K562 (cell line): ENCODE measurements around the gene CFAP73. TPM values are rescaled to one million over a fixed set of nuclear protein-coding genes. Genes with fewer than 3 reads are reported as not detected.
A peak's percentile ranks its signal among the peaks of the same experiment; 100 is the strongest.

Experiments
- ATAC-seq: fragments of 200-7000 bp; cut with Tn5 transposase; 3 replicates; pipeline ENCODE4 v1.9.1; 2020; ENCODE audit warnings: moderate library complexity
- BruUV-seq: library from RNA; stranded (reverse); fragments of 400-500 nt; replicated peaks from 2 replicates; lab custom pipeline; 2021; lab: Mats Ljungman, UMichigan
- CTCF ChIA-PET: fragments of 300-600 bp; formaldehyde crosslinking; extraction: SDS; loops from one replicate; lab custom pipeline; 2021; ENCODE audit warnings: low intra/inter-chr PET ratio; lab: Yijun Ruan, JAX
- POLR2A ChIA-PET: fragments of 300-600, 350-650 bp; sonication (Branson Sonifier 250); formaldehyde crosslinking; extraction: SDS; loops from one replicate; lab custom pipeline; 2021; ENCODE audit warnings: antibody characterized with exemption, inconsistent platforms; lab: Yijun Ruan, JAX
- DNase-seq, 4 experiments: peaks; one replicate each; pipeline versions ENCODE4 v3.0.0 to v3.0.0-alpha.2; 2011 to 2018; ENCODE audit warnings: low spot score in 3 of 4, mixed read lengths in 3 of 4; ENCODE audit errors: extremely low read depth in 1 of 4
- FAIRE-seq: peaks from 2 replicates; lab custom pipeline; 2011; peaks lifted over from hg19 to GRCh38; lab: Jason Lieb, UNC
- H2AFZ ChIP-seq: 2 replicates; pipeline ENCODE4 v1.6.0; 2011; ENCODE audit warnings: low read depth, low read length, control low read depth, inconsistent platforms
- H3K27ac ChIP-seq: fragments of 200-600 bp; 3 replicates; pipeline ENCODE4 v1.8.0; 2011; ENCODE audit warnings: low read depth, mild to moderate bottlenecking, control low read depth, inconsistent platforms, low read length, moderate library complexity, mixed read lengths; ENCODE audit errors: extremely low read depth
- H3K27me3 ChIP-seq, 2 experiments: fragments of 300-600 bp in 1 of 2; 2 replicates in 1 of 2; 3 replicates in 1 of 2; pipeline versions ENCODE4 v1.6.0 to v1.8.0; 2011; ENCODE audit warnings: inconsistent platforms in 2 of 2, low read length in 2 of 2, mild to moderate bottlenecking in 1 of 2, mixed read lengths in 1 of 2, moderate library complexity in 1 of 2; ENCODE audit not compliant: control insufficient read depth in 2 of 2, insufficient read depth in 2 of 2
- H3K36me3 ChIP-seq: fragments of 300-600 bp; 3 replicates; pipeline ENCODE4 v1.8.0; 2011; ENCODE audit warnings: mild to moderate bottlenecking, low read length, inconsistent platforms; ENCODE audit not compliant: control insufficient read depth, insufficient read depth
- H3K4me1 ChIP-seq, 2 experiments: fragments of 200-600 bp in 1 of 2; replicated peaks in 1 of 2; 2 replicates in 1 of 2; 3 replicates in 1 of 2; pipeline versions ENCODE4 v1.5.1 to v1.8.0; 2011; ENCODE audit warnings: inconsistent platforms in 2 of 2, low read length in 2 of 2, mild to moderate bottlenecking in 1 of 2, mixed read lengths in 1 of 2, moderate library complexity in 1 of 2; ENCODE audit not compliant: control insufficient read depth in 2 of 2, insufficient read depth in 2 of 2
- H3K4me2 ChIP-seq: 2 replicates; pipeline ENCODE4 v1.6.1; 2011; ENCODE audit warnings: low read length, control low read depth, inconsistent platforms, mixed read lengths; ENCODE audit not compliant: insufficient read depth
- H3K4me3 ChIP-seq: fragments of 200-600 bp; sonication (generic), shearing (Covaris generic); 2 replicates; pipeline ENCODE4 v1.5.1; 2016; ENCODE audit warnings: control low read depth, inconsistent platforms
- H3K79me2 ChIP-seq: fragments of 200-600 bp; 3 replicates; pipeline ENCODE4 v1.8.0; 2011; ENCODE audit warnings: low read length, inconsistent platforms; ENCODE audit not compliant: control insufficient read depth, insufficient read depth
- H3K9ac ChIP-seq, 2 experiments: 2 replicates each; pipeline versions ENCODE4 v1.6.0 to v1.6.1; 2011; ENCODE audit warnings: low read depth in 2 of 2, low read length in 2 of 2, control low read depth in 1 of 2, inconsistent platforms in 1 of 2, mild to moderate bottlenecking in 1 of 2, mixed read lengths in 1 of 2; ENCODE audit not compliant: insufficient read depth in 1 of 2
- H3K9me1 ChIP-seq: one replicate; pipeline ENCODE4 v1.6.0; 2011; ENCODE audit warnings: inconsistent platforms, mild to moderate bottlenecking, low read length, moderate library complexity; ENCODE audit not compliant: control insufficient read depth, insufficient read depth
- H3K9me3 ChIP-seq: replicated peaks from 2 replicates; pipeline ENCODE4 v1.5.1; 2011; ENCODE audit warnings: low read depth, low read length, inconsistent platforms; ENCODE audit not compliant: control insufficient read depth, insufficient read depth
- H4K20me1 ChIP-seq: replicated peaks from 2 replicates; pipeline ENCODE4 v1.6.1; 2011; ENCODE audit warnings: low read length, inconsistent platforms, mixed read lengths; ENCODE audit not compliant: control insufficient read depth, insufficient read depth
- CGGBP1 ChIP-seq: fragments of 250-450 bp; sonication (Bioruptor Pico); IDR thresholded peaks from 2 replicates; pipeline ENCODE4 v1.9.0; 2021; ENCODE audit warnings: mild to moderate bottlenecking
- CHD2 ChIP-seq: IDR thresholded peaks from 2 replicates; pipeline ENCODE4 v1.6.1; 2011; ENCODE audit warnings: low read depth, low read length
- ETV5 ChIP-seq: sonication (generic); formaldehyde crosslinking; IDR thresholded peaks from 2 replicates; pipeline ENCODE4 v1.4.0; 2020; ENCODE audit warnings: low read depth, mild to moderate bottlenecking, missing genetic modification reagents
- FOXP1 ChIP-seq: sonication (generic); formaldehyde crosslinking; IDR thresholded peaks from 2 replicates; pipeline ENCODE4 v1.8.0; 2022; ENCODE audit warnings: mild to moderate bottlenecking, missing genetic modification reagents
- MEF2A ChIP-seq: IDR thresholded peaks from 2 replicates; pipeline ENCODE4 v1.6.1; 2011; ENCODE audit warnings: low read depth, mild to moderate bottlenecking, low read length, moderate library complexity; ENCODE audit not compliant: control insufficient read depth
- MXI1 ChIP-seq: IDR thresholded peaks from 2 replicates; pipeline ENCODE4 v1.6.1; 2011; ENCODE audit warnings: low read depth, mild to moderate bottlenecking, improper control_type of control experiment, low read length
- NONO ChIP-seq, 2 experiments: fragments of 200-400 bp in 1 of 2; fragments of 450-650 bp in 1 of 2; formaldehyde crosslinking in 1 of 2; IDR thresholded peaks; 2 replicates each; pipeline ENCODE4 v1.6.1; 2017; ENCODE audit warnings: low read depth in 2 of 2, mild to moderate bottlenecking in 2 of 2, moderate library complexity in 2 of 2, low read length in 1 of 2
- UBTF ChIP-seq, 2 experiments: IDR thresholded peaks; 2 replicates each; pipeline ENCODE4 v1.6.1; 2012; ENCODE audit warnings: improper control_type of control experiment in 2 of 2, low read depth in 2 of 2, low read length in 2 of 2, borderline replicate concordance in 1 of 2
- ZNF592 ChIP-seq: fragments of 450-650 bp; IDR thresholded peaks from 2 replicates; pipeline ENCODE4 v1.6.1; 2017; ENCODE audit warnings: antibody characterized with exemption, mild to moderate bottlenecking
- WGBS: fragments of 100-300 bp; shearing (Covaris generic); methylation state at CpG from one replicate; pipeline ENCODE4 v1.1.6; 2016; ENCODE audit warnings: low coverage, mixed read lengths; ENCODE audit not compliant: insufficient coverage; ENCODE audit errors: missing lambda C conversion rate; 5-methylcytosine and 5-hydroxymethylcytosine counted together
- in situ Hi-C: fragments of 300-500 bp; cut with MboI; formaldehyde crosslinking; loops from 4 replicates; pipeline ENCODE4 v1.15.0; 2018; ENCODE audit warnings: inconsistent platforms, mixed read lengths
- intact Hi-C: fragments of 100-400 bp; cut with micrococcal nuclease; formaldehyde crosslinking; loops from 2 replicates; pipeline ENCODE4 v1.14.2; 2022
- polyA plus RNA-seq, 8 experiments: library from polyadenylated mRNA; depleted of rRNA in 4 of 8; stranded (reverse) in 5 of 8; unstranded in 3 of 8; fragments of >200 nt; fragmentation: Nextera tagmentation in 2 of 8; fragmentation: Illumina TruSeq in 1 of 8; extraction: Ambion mirVana in 2 of 8; extraction: Trizol in 1 of 8; gene quantifications; 2 replicates each; pipeline versions ENCODE4 v1.2.1 to v1.2.3, GENCODE V29; 2011 to 2014; ENCODE audit warnings: inconsistent platforms in 1 of 8, missing spikeins in 1 of 8
- total RNA-seq, 7 experiments: library from RNA; depleted of rRNA in 6 of 7; stranded (reverse); fragments of >200 nt in 6 of 7; fragmentation: Illumina TruSeq in 2 of 7; extraction: Trizol in 2 of 7; gene quantifications; 2 replicates each; pipeline versions ENCODE4 v1.2.1 to v1.2.3, GENCODE V29; 2011 to 2021; ENCODE audit warnings: low replicate concordance in 1 of 7
- TF ChIP-seq, protein P1 (sequence below), 2 experiments: IDR thresholded peaks; 2 replicates each; pipeline ENCODE4 v1.6.1; 2011; ENCODE audit warnings: borderline replicate concordance in 1 of 2, control low read depth in 1 of 2, low read depth in 1 of 2, low read length in 1 of 2, mild to moderate bottlenecking in 1 of 2, mixed read lengths in 1 of 2, moderate library complexity in 1 of 2; ENCODE audit not compliant: insufficient read depth in 1 of 2, insufficient read length in 1 of 2, poor library complexity in 1 of 2, severe bottlenecking in 1 of 2; ENCODE audit errors: extremely low read depth in 1 of 2
- TF ChIP-seq, protein P2 (sequence below): sonication (generic); formaldehyde crosslinking; IDR thresholded peaks from 2 replicates; pipeline ENCODE4 v1.9.0; 2022; ENCODE audit warnings: mild to moderate bottlenecking, missing genetic modification reagents

The CFAP73 gene
- total and polyA plus RNA-seq, 9 of the 15 experiments (the other 6 are each of a cell fraction or from before 2014, with no cell fraction given): not detected

DNA sequence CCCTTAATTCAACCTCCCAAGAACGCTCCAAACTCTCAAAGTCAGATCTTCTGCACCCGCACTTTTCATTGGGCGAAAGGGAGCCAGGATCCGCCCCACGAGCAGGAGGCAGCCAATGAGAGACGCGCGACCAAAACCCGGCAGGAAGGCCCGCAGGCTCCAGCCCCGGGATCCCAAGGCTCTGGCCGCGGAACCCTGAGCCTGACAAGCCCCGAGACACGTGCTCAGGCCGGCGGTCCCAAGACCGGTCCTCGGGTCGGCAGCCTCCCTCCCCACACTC is 35.3 kb downstream of the CFAP73 start:
- Histone ChIP-seq H3K79me2 (peaks cover 80% of the 10 kb centered on the region), H3K27ac (peak overlapping the region; percentile 97), H3K4me1 (peaks cover 26 to 40% of the 10 kb centered on the region in 2 experiments; a peak in 4 of 5 replicates), H3K4me3 (peak overlapping the region; percentile 91), H3K9me3 (no peaks in the 10 kb centered on the region), H3K9me1 (no peaks in the 10 kb centered on the region), H3K4me2 (peak overlapping the region; percentile 84), H3K36me3 (peaks cover 63% of the 10 kb centered on the region), H3K27me3 (no peaks in the 10 kb centered on the region), H3K9ac (peak overlapping the region; percentile 96 to 100), H4K20me1 (peaks cover 7% of the 10 kb centered on the region), H2AFZ (peak overlapping the region; percentile 97)
- in situ Hi-C loops: loop anchor here (25.0 kb wide), 1 partner anchor 227 kb away; the partner anchor contains the start of genes SDS and SDSL
- ChIA-PET CTCF (no interaction called here), POLR2A (interaction anchor here (0.6 to 1.5 kb wide), 5 partner anchors 47 to 930 kb away, joined by 3 to 4 read pairs (median 3); no protein-coding TSS in a partner anchor)
- ATAC-seq (peak; percentile 94), FAIRE-seq (peak; percentile 96), DNase-seq (peak; percentile 92 to 97 (median 94))
- intact Hi-C loops: no loop called here
- no TSS peak for BruUV-seq
- 0% methylated on average over 12 of the region's 20 CpGs for WGBS
- TF ChIP-seq ETV5: 0 out of 2 replicates have a peak, but pooled peaks have one; percentile 35
- TF ChIP-seq CHD2: peak; percentile 76
- peak in 1 of 2 experiments; percentile 42; a peak in 1 of 4 replicates for TF ChIP-seq UBTF (IDR thresholded peaks at IDR 0.05; ENCODE audit: borderline replicate concordance in 1 of 2, low read depth in 2 of 2, low read length in 2 of 2)
- TF ChIP-seq, protein P1, sequence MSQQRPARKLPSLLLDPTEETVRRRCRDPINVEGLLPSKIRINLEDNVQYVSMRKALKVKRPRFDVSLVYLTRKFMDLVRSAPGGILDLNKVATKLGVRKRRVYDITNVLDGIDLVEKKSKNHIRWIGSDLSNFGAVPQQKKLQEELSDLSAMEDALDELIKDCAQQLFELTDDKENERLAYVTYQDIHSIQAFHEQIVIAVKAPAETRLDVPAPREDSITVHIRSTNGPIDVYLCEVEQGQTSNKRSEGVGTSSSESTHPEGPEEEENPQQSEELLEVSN (IDR thresholded peaks at IDR 0.05; ENCODE audit: borderline replicate concordance in 1 of 2, extremely low read depth in 1 of 2, insufficient read depth in 1 of 2, insufficient read length in 1 of 2, low read depth in 1 of 2, low read length in 1 of 2, poor library complexity in 1 of 2, severe bottlenecking in 1 of 2): peak in 1 of 2 experiments; percentile 42
- no peak for TF ChIP-seq MEF2A
- no peak for TF ChIP-seq FOXP1 (CRISPR knock-in tag)
- TF ChIP-seq, protein P2, sequence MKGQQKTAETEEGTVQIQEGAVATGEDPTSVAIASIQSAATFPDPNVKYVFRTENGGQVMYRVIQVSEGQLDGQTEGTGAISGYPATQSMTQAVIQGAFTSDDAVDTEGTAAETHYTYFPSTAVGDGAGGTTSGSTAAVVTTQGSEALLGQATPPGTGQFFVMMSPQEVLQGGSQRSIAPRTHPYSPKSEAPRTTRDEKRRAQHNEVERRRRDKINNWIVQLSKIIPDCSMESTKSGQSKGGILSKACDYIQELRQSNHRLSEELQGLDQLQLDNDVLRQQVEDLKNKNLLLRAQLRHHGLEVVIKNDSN (CRISPR knock-in tag): peak; percentile 75
- TF ChIP-seq ZNF592: 0 out of 2 replicates have a peak, but pooled peaks have one; percentile 38
- TF ChIP-seq NONO (IDR thresholded peaks at IDR 0.05; ENCODE audit: low read depth in 2 of 2, low read length in 1 of 2): peak in 1 of 2 experiments; percentile 9; a peak in 1 of 4 replicates
- TF ChIP-seq CGGBP1 (CRISPR knock-in tag): no peak
- TF ChIP-seq MXI1: no peak
